ENCODE data around the gene SPECC1L. TPM values are rescaled to one million over a fixed set of nuclear protein-coding genes. Genes with fewer than 3 reads are reported as not detected.

Gene SPECC1L
- total RNA-seq, 1 experiment from 2014 or later, result 40.8 TPM

DNA sequence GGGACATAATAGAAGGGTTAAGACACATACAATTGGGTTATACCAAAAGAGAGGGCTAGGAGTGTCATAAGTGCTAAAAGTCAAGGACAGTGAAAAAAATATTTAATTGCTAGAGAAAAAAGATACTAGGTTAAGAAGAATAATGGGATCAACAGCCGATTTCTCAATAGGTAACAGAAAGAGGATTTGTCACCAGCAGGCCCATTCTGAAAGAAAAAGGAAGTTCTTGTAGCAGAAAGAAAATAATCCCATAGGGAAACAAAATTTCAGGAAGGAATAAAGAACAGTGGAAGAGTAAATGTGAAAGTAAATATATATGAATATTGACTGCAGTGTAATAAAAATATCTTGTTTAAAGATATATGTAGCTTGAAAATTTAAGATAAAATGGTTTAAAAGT is 113.5 kb downstream of the SPECC1L start:
- no TSS peak for BruUV-seq (replicated peaks)
- intact Hi-C loops (cut with micrococcal nuclease), result no loop called here
- Histone ChIP-seq H3K27ac (ENCODE audit: low read depth, low read length) (no peak overlapping the region), H3K36me3 (ENCODE audit: control insufficient read depth in 1 of 2, insufficient read depth in 2 of 2, low read length in 2 of 2) (peaks cover 0 to 2% of the 10 kb centered on the region in 2 experiments; a peak in 2 of 4 replicates), H3K4me3 (replicated peaks in 1 of 2; ENCODE audit: low read depth in 1 of 2, low read length in 2 of 2) (no peak overlapping the region), H3K4me2 (ENCODE audit: low read length) (no peak overlapping the region), H2AFZ (ENCODE audit: low read depth, low read length, poor library complexity, severe bottlenecking) (no peak overlapping the region), H3K27me3 (ENCODE audit: insufficient read depth, low read length) (no peaks in the 10 kb centered on the region), H3K4me1 (ENCODE audit: control insufficient read depth in 1 of 2, insufficient read depth in 2 of 2, low read length in 2 of 2) (no peaks in the 10 kb centered on the region), H3K9me3 (ENCODE audit: control insufficient read depth in 1 of 2, insufficient read depth in 1 of 2, low read depth in 1 of 2, low read length in 2 of 2) (no peaks in the 10 kb centered on the region), H4K20me1 (ENCODE audit: insufficient read depth) (no peaks in the 10 kb centered on the region), H3K9ac (ENCODE audit: low read length) (no peak overlapping the region), H3K9me2 (ENCODE audit: insufficient read depth) (no peaks in the 10 kb centered on the region), H3K79me2 (ENCODE audit: insufficient read depth, low read length) (no peaks in the 10 kb centered on the region)
- RAD21 ChIA-PET (ENCODE audit: low non-redundant PET in 1 of 2, low total read pairs in 2 of 2, uncharacterized antibody in 2 of 2, unreplicated experiment in 2 of 2), result no interaction called here
- POLR2A ChIA-PET, result no interaction called here
- no peak for ATAC-seq
- TF ChIP-seq CBX3 (IDR thresholded peaks at IDR 0.05; ENCODE audit: low read depth), result no peak
- TF ChIP-seq EGR1 (IDR thresholded peaks at IDR 0.05; ENCODE audit: low read depth), result no peak
- TF ChIP-seq, protein P1, sequence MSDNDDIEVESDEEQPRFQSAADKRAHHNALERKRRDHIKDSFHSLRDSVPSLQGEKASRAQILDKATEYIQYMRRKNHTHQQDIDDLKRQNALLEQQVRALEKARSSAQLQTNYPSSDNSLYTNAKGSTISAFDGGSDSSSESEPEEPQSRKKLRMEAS (IDR thresholded peaks at IDR 0.05), result no peak
- TF ChIP-seq POLR2AphosphoS5 (IDR thresholded peaks at IDR 0.05; ENCODE audit: low read depth, low read length), result no peak
- TF ChIP-seq SIN3A (IDR thresholded peaks at IDR 0.05; ENCODE audit: low read depth), result no peak
- no peak for DNase-seq (ENCODE audit: low read depth, low spot score)
- CTCF ChIA-PET, result no interaction called here

DNA sequence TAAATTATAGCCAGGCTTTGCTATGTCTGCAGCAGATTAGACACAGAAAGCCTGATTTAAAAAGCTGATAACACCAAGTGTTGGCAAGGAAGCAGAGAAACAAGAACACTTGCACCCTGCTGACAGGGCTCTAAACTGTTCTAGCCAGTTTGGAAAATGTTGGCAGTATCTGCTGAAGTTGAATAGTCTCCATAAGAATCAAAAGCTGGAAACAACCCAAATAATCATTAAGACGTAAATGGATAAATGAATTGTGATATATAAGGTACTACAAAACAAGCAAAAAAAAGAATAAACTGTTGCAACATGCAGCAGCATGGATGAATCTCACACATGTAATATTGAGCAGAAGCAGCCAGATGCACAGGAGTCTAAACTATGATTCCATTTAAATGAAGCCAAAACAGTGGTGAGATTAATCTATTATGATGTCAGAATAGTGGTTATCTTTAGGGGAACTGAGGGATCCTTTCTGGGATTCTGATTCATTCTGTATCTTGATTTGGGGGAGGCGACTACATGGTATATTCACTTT is 116.4 kb downstream of the SPECC1L start:
- Histone ChIP-seq H3K36me3 (ENCODE audit: control insufficient read depth in 1 of 2, insufficient read depth in 2 of 2, low read length in 2 of 2) (no peaks in the 10 kb centered on the region; a peak in 1 of 4 replicates), H3K4me2 (ENCODE audit: low read length) (no peak overlapping the region), H3K9me3 (ENCODE audit: control insufficient read depth in 1 of 2, insufficient read depth in 1 of 2, low read depth in 1 of 2, low read length in 2 of 2) (no peaks in the 10 kb centered on the region), H3K27me3 (ENCODE audit: insufficient read depth, low read length) (no peaks in the 10 kb centered on the region), H3K79me2 (ENCODE audit: insufficient read depth, low read length) (no peaks in the 10 kb centered on the region), H4K20me1 (ENCODE audit: insufficient read depth) (no peaks in the 10 kb centered on the region), H3K4me1 (ENCODE audit: control insufficient read depth in 1 of 2, insufficient read depth in 2 of 2, low read length in 2 of 2) (no peaks in the 10 kb centered on the region), H3K9ac (ENCODE audit: low read length) (no peak overlapping the region), H3K9me2 (ENCODE audit: insufficient read depth) (no peaks in the 10 kb centered on the region), H2AFZ (ENCODE audit: low read depth, low read length, poor library complexity, severe bottlenecking) (no peak overlapping the region), H3K4me3 (replicated peaks in 1 of 2; ENCODE audit: low read depth in 1 of 2, low read length in 2 of 2) (no peak overlapping the region), H3K27ac (ENCODE audit: low read depth, low read length) (no peak overlapping the region)
- RAD21 ChIA-PET (ENCODE audit: low non-redundant PET in 1 of 2, low total read pairs in 2 of 2, uncharacterized antibody in 2 of 2, unreplicated experiment in 2 of 2), result no interaction called here
- CTCF ChIA-PET, result no interaction called here
- POLR2A ChIA-PET, result no interaction called here
- BruUV-seq (replicated peaks), result no TSS peak
- intact Hi-C loops (cut with micrococcal nuclease), result no loop called here
- DNase-seq (ENCODE audit: low read depth, low spot score) (no peak), ATAC-seq (no peak)
- TF ChIP-seq ELF1 (IDR thresholded peaks at IDR 0.05; ENCODE audit: borderline replicate concordance, low read depth) (no peak), SIN3A (IDR thresholded peaks at IDR 0.05; ENCODE audit: low read depth) (no peak), CBX3 (IDR thresholded peaks at IDR 0.05; ENCODE audit: low read depth) (no peak), SRF (IDR thresholded peaks at IDR 0.05; ENCODE audit: low read depth) (no peak), POLR2A (IDR thresholded peaks at IDR 0.05; ENCODE audit: borderline replicate concordance, extremely low read depth, insufficient read depth, insufficient read length) (no peak), EZH2phosphoT487 (IDR thresholded peaks at IDR 0.05; ENCODE audit: borderline replicate concordance) (no peak), CEBPB (IDR thresholded peaks at IDR 0.05; ENCODE audit: low read depth) (no peak), ZFX (IDR thresholded peaks at IDR 0.05) (no peak), SP1 (IDR thresholded peaks at IDR 0.05; ENCODE audit: low read depth) (no peak), FOSL1 (IDR thresholded peaks at IDR 0.05; ENCODE audit: low read depth) (no peak), TCF7L2 (IDR thresholded peaks at IDR 0.05; ENCODE audit: borderline replicate concordance, extremely low read depth, insufficient read depth, insufficient read length) (no peak), ZNF274 (IDR thresholded peaks at IDR 0.05; ENCODE audit: low read depth, low read length) (no peak), POLR2AphosphoS5 (IDR thresholded peaks at IDR 0.05; ENCODE audit: low read depth, low read length) (no peak), EZH2 (IDR thresholded peaks at IDR 0.05) (no peak), EGR1 (IDR thresholded peaks at IDR 0.05; ENCODE audit: low read depth) (no peak)
- TF ChIP-seq, protein P2, sequence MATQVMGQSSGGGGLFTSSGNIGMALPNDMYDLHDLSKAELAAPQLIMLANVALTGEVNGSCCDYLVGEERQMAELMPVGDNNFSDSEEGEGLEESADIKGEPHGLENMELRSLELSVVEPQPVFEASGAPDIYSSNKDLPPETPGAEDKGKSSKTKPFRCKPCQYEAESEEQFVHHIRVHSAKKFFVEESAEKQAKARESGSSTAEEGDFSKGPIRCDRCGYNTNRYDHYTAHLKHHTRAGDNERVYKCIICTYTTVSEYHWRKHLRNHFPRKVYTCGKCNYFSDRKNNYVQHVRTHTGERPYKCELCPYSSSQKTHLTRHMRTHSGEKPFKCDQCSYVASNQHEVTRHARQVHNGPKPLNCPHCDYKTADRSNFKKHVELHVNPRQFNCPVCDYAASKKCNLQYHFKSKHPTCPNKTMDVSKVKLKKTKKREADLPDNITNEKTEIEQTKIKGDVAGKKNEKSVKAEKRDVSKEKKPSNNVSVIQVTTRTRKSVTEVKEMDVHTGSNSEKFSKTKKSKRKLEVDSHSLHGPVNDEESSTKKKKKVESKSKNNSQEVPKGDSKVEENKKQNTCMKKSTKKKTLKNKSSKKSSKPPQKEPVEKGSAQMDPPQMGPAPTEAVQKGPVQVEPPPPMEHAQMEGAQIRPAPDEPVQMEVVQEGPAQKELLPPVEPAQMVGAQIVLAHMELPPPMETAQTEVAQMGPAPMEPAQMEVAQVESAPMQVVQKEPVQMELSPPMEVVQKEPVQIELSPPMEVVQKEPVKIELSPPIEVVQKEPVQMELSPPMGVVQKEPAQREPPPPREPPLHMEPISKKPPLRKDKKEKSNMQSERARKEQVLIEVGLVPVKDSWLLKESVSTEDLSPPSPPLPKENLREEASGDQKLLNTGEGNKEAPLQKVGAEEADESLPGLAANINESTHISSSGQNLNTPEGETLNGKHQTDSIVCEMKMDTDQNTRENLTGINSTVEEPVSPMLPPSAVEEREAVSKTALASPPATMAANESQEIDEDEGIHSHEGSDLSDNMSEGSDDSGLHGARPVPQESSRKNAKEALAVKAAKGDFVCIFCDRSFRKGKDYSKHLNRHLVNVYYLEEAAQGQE (IDR thresholded peaks at IDR 0.05; ENCODE audit: low read depth), result no peak
- TF ChIP-seq, protein P1 (IDR thresholded peaks at IDR 0.05), result no peak
